ENCODE data around the gene AAMP.

The AAMP gene

DNA sequence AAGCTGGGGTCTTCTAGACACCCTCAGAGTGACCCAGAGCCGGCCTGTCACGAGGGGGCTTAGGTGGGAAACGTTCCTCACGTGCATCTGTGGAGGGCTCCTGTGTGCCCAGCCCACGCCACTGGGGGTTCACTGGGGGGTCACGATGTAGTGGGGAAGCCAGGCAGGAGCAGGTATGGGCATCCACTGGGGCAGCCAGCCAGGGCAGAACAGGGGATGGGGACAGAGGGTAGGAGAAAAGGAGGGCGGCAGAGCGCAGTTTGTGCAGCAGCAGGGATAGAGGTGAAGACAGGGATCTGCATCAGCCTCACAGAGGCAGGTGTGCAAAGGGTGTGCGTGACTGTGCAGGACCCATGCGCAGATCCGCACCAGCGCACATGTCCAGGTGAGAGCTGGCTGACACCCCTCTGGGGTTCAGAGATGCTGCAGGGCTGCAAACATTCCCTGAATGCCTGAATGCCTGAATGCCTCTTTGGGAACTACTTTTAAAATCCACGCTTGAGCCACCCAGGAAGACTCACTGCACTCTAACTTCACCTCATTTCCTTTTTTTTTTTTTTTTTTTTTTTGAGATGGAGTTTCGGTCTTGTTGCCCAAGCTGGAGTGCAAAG, 10.4 kb upstream of the AAMP start:
- DNase-seq (ENCODE audit: low read depth) = no peak
- no peak overlapping the region for H3K4me3 ChIP-seq (ENCODE audit: low read depth, low read length)
- TF ChIP-seq, protein P1, sequence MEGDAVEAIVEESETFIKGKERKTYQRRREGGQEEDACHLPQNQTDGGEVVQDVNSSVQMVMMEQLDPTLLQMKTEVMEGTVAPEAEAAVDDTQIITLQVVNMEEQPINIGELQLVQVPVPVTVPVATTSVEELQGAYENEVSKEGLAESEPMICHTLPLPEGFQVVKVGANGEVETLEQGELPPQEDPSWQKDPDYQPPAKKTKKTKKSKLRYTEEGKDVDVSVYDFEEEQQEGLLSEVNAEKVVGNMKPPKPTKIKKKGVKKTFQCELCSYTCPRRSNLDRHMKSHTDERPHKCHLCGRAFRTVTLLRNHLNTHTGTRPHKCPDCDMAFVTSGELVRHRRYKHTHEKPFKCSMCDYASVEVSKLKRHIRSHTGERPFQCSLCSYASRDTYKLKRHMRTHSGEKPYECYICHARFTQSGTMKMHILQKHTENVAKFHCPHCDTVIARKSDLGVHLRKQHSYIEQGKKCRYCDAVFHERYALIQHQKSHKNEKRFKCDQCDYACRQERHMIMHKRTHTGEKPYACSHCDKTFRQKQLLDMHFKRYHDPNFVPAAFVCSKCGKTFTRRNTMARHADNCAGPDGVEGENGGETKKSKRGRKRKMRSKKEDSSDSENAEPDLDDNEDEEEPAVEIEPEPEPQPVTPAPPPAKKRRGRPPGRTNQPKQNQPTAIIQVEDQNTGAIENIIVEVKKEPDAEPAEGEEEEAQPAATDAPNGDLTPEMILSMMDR (IDR thresholded peaks at IDR 0.05; ENCODE audit: control insufficient read depth, extremely low read depth, insufficient read depth) = no peak

DNA sequence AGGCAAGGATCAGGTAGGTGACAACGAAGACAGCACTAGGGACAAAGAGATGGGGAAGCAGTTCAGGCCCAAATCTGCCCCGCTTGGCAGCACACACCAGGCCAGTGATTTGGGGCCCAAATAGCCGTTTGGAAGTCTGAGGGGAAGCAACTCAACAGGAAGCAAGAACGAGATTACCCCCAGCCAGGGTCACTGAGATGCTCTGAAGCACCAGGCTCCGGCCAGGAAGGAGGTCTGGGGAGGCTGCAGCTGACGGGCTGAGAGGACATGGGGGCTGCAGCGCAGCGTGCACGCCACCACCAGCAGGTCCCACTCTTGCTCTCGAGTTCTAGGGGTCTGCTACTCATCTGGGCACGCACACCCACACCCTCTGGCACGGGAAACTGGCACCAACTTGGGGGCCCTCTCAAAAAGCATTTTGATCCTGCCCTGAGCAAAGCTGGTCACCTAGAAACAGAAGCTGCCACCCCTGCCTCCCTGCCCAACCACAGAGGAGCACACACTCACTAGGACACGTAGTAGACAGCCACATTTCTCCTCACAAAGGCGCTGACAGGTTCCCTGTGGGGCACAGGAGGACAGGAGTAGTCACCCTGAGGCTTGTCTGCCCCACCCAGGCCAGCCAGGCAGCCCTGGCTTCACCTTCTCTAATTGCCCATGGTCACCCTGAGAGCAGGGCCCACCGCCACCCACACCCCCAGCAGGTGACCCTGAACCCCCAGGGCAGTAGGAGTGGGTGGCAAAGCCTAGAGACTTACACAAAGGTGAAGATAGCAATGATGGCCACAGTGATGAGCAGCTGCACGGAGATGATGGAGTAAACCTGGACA, 8.8 kb upstream of the AAMP start:
- H3K4me3 ChIP-seq (ENCODE audit: low read depth, low read length) = no peak overlapping the region
- no peak for DNase-seq (ENCODE audit: low read depth)
- TF ChIP-seq, protein P1 (IDR thresholded peaks at IDR 0.05; ENCODE audit: control insufficient read depth, extremely low read depth, insufficient read depth) = no peak

DNA sequence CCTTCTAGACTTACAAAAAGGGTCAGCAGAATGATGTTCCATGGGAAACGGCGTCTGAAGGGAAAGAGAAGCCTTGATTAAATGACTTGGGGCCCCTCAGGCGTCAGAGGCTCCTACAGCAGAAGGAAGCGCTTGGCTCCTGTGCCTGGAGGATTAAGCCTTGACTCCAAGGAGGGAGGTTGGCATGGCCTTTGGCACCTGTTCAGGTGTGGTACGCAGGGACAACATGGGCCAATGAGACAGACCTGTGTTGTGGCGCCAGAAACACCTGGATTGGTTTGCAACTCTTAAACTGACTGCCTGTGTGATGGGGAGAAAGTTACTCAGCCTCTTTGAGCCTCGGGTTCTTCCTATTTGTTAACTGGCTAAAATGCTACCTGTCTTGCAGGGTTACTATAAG, 8.0 kb upstream of the AAMP start:
- DNase-seq (ENCODE audit: low read depth) = no peak
- TF ChIP-seq, protein P1 (IDR thresholded peaks at IDR 0.05; ENCODE audit: control insufficient read depth, extremely low read depth, insufficient read depth) = no peak
- H3K4me3 ChIP-seq (ENCODE audit: low read depth, low read length) = no peak overlapping the region

DNA sequence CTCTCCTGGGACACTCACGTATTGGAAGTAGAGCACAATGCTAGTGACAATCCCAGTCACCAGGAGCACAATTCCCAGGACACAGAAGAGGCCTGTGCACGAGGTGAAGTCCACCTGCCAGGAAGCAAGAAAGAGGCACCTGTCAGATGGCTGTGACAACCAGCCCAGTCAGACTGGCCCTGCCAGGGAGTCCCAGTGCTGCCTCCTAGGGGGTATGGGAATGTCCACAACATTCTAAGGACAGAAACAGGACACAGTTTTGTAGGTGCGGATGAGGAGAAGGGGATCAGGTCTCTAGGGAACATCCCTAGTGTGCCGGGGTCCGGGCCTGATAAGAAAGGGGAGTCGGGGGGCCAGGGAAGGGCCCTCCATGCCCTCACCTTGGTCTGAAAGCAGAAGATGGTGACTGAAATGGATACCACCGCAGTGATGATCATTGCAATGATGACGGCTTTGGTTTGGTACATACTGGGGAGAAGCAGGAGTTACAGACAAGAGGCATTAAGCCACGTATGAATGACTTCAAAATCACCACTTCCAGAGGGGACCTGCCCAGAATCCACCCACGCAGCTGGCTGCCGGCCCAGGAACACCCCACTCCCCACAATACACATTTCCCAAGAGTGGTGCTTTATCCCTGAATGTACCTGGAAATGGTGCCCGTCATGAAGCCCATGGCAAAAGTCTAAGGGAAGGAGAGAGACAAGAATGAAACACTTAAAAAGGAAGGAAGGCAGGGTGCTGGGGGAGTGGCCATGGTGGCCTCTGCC, 7.2 kb upstream of the AAMP start:
- TF ChIP-seq, protein P1 (IDR thresholded peaks at IDR 0.05; ENCODE audit: control insufficient read depth, extremely low read depth, insufficient read depth) = 0 out of 2 replicates have a peak, but pooled peaks have one; percentile 14
- no peak for DNase-seq (ENCODE audit: low read depth)
- H3K4me3 ChIP-seq (ENCODE audit: low read depth, low read length) = no peak overlapping the region

GRCh38 chr2:218275371-218276072, 5.6 kb upstream of the AAMP start:
- TF ChIP-seq, protein P1 (IDR thresholded peaks at IDR 0.05; ENCODE audit: control insufficient read depth, extremely low read depth, insufficient read depth) = no peak
- no peak overlapping the region for H3K4me3 ChIP-seq (ENCODE audit: low read depth, low read length)
- no peak for DNase-seq (ENCODE audit: low read depth)

DNA sequence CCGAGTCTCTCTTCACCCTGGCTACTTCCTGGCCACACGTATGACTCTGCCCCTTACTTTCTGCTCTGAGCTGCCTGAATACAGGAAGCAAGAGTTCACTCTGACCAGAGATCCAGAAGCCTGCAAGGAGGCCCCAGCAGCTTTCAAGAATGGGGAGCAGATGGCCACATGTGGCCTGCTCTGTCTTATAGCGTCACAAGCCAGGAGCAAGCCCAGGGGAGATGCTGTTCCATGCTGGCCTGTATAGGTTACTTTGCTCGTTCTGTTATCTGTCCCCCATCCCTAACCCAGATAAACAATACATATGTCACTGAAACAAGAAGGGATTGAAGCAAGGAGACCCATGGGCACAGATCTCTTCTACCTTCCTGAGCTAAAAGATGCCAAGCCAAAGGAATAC, 4.6 kb upstream of the AAMP start:
- no peak overlapping the region for H3K4me3 ChIP-seq (ENCODE audit: low read depth, low read length)
- TF ChIP-seq, protein P1 (IDR thresholded peaks at IDR 0.05; ENCODE audit: control insufficient read depth, extremely low read depth, insufficient read depth) = no peak
- DNase-seq (ENCODE audit: low read depth) = no peak
